Right ventricle myocardium inferior (tissue), 1 donor: ENCODE measurements around the gene JOSD1. TPM values are rescaled to one million over a fixed set of nuclear protein-coding genes. Genes with fewer than 3 reads are reported as not detected.

Experiments
- ATAC-seq: fragments of 200-7000 bp; cut with Tn5 transposase; one replicate; pipeline ENCODE4 v1.9.1; 2020; ENCODE audit warnings: mild to moderate bottlenecking, moderate library complexity
- DNase-seq: peaks from one replicate; pipeline ENCODE4 v3.0.0; 2021; ENCODE audit errors: missing footprints
- intact Hi-C: fragments of 100-400 bp; cut with DNase I; formaldehyde crosslinking; loops from one replicate; pipeline ENCODE4 v1.11.0; 2022
- total RNA-seq: library from RNA; stranded (reverse); fragmentation: NEBNext Ultra II Directional; extraction: Animal tissue kit (Norgen Biotek cat#: 25700); gene quantifications from one replicate; pipeline ENCODE4 v1.2.1, GENCODE V29; 2021
- donor health status: DM: no; HTN: yes; CAD: no; lungs with severe emphysema.

JOSD1 gene
- total RNA-seq, 1 donor from 2014 or later, result 17.5 TPM

- DNase-seq (no peak), ATAC-seq (no peak)
- intact Hi-C loops, result no loop called here
Observed at GRCh38 chr22:38717244-38717643, 16.5 kb upstream of the JOSD1 start.

GRCh38 chr22:38716826-38717225 lies 16.1 kb upstream of the JOSD1 start:
- ATAC-seq (no peak), DNase-seq (no peak)
- intact Hi-C loops, result no loop called here

GRCh38 chr22:38716271-38716670 lies 15.5 kb upstream of the JOSD1 start:
- ATAC-seq (no peak), DNase-seq (no peak)
- intact Hi-C loops, result no loop called here

GRCh38 chr22:38715852-38716251 lies 15.1 kb upstream of the JOSD1 start:
- DNase-seq (no peak), ATAC-seq (no peak)
- intact Hi-C loops, result no loop called here

DNA sequence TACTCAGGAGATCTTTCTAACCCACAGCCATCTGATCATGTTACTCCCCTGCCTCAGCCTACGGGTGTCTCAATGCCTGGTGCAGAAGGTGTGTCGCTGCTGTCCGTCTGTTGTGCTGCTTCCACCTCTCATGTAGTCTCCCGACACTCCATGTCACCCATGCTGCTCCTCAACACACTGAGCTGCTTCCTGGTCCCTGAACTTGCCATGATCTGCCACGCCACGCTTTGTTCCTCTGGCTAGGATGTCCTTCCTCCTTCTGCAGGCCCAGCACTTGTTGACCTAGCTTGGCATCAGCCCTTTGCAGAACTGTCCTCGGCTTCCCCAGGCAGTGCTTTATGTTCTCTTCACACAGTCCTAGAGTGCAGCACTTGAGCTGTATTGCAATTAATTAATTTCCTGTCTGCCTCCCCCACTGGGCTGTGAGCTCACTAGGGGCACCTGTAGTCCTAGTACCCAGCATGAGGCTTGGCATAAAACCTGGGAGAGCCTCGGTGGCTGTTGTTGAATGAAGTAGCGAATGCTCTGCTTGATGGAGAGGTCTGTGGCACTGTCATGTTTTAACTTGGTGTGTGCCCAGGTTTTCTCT lies 14.5 kb upstream of the JOSD1 start:
- DNase-seq, result no peak
- intact Hi-C loops, result no loop called here
- ATAC-seq, result peak; percentile 49

DNA sequence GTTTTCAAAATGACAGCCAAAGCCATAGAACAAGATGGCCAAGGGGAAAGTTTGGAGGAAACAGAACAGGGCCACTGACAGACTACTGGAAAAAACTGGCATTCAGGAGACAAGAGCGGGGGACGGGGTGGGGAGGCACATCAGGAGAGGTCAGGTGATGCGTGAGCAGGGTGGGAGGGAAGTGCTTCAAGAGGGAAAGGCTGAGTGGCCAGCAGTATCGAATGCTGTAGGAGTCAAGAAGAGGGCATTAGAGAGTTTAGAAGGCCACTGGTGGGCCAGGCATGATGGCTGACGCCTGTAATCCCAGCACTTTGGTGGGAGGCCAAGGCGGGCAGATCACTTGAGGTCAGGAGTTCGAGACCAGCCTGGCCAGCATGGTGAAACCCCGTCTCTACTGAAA lies 13.2 kb upstream of the JOSD1 start:
- ATAC-seq, result no peak
- no peak for DNase-seq
- intact Hi-C loops, result no loop called here

DNA sequence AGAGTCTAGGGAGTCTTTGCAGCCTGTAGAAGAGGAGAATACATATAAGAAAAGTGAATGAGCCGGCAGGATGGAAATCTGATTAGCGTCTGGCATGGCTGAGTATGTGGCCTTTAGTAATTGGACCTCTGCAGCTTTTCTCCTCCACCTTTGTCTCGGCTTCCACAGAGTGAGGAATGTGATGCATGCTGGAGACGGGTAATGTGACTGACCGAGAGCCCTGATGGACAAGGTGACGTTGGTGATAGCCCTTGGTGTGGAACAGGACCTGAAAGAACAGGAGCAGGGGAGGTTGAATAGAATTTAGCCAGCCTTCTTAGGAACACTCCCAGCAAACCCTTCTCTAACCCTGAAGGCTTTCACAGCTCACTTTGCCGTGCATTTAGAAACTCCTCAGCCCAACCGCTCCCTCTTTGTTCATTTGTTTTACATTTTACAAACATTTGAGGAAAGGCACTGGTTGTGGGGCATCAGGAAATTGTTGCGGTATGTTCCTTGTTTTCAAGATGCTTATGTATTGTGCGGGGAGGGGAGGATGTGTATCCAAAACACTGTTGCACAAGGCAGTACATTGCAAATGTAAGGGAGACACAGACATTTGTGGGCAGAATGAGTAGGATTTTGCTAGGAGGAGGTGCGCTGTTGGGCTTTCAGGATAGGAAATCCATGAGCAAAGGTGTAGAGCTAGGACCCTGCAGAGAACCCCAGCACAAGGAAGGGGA lies 11.9 kb upstream of the JOSD1 start:
- DNase-seq (no peak), ATAC-seq (no peak)
- intact Hi-C loops, result no loop called here

- ATAC-seq (no peak), DNase-seq (no peak)
- intact Hi-C loops, result no loop called here
Observed at GRCh38 chr22:38710866-38711265, 10.1 kb upstream of the JOSD1 start.

GRCh38 chr22:38710351-38710750 lies 9.6 kb upstream of the JOSD1 start:
- intact Hi-C loops, result no loop called here
- ATAC-seq (no peak), DNase-seq (no peak)

DNA sequence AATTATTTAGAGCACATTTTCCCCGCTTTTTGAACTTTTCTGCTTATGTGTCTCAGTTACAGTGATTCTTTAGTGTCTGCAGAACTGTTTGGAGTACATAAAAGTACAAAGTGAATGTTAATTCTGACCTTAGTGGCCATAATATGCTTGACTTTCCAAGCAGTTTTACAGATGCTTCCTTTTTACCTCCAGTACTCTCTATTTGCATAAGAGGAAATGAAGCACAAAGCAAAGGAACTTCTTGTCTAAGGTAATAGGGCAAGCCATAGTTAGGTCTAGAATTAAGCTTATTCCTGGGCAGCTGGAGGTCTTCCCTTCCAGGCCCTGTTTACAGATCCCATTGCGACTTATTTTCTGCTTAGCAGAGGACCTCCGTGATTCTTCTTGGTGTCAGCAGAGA lies 8.6 kb upstream of the JOSD1 start:
- no peak for DNase-seq
- intact Hi-C loops, result no loop called here
- no peak for ATAC-seq

- no peak for ATAC-seq
- DNase-seq, result no peak
- intact Hi-C loops, result loop anchor here (2.0 kb wide), 1 partner anchor 47 kb away; the partner anchor contains the start of gene SUN2
Observed at GRCh38 chr22:38707984-38708383, 7.2 kb upstream of the JOSD1 start.

- ATAC-seq, result no peak
- intact Hi-C loops, result loop anchor here (2.0 kb wide), 1 partner anchor 47 kb away; the partner anchor contains the start of gene SUN2
Observed at GRCh38 chr22:38707346-38707745, 6.6 kb upstream of the JOSD1 start.

DNA sequence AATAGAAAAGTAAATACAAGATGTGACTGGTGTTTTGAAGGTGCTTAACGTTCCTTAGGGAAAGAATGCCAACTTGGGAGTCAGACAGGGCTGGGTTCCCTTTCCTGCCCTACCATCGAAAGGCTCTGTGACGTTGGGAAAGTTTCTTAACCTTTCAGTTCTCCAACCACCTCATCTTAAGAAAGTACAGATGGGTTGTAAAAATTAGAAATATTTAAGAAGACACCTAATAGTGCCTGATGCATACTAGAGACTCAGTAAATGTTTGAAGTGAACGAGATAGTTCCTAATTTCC lies 6.1 kb upstream of the JOSD1 start:
- intact Hi-C loops, result loop anchor here (2.0 kb wide), 1 partner anchor 48 kb away; the partner anchor contains the start of gene SUN2
- ATAC-seq, result no peak
- DNase-seq, result no peak

More at GRCh38 chr22:38707346-38707745, 6.6 kb upstream of the JOSD1 start:
- DNase-seq, result no peak

DNA sequence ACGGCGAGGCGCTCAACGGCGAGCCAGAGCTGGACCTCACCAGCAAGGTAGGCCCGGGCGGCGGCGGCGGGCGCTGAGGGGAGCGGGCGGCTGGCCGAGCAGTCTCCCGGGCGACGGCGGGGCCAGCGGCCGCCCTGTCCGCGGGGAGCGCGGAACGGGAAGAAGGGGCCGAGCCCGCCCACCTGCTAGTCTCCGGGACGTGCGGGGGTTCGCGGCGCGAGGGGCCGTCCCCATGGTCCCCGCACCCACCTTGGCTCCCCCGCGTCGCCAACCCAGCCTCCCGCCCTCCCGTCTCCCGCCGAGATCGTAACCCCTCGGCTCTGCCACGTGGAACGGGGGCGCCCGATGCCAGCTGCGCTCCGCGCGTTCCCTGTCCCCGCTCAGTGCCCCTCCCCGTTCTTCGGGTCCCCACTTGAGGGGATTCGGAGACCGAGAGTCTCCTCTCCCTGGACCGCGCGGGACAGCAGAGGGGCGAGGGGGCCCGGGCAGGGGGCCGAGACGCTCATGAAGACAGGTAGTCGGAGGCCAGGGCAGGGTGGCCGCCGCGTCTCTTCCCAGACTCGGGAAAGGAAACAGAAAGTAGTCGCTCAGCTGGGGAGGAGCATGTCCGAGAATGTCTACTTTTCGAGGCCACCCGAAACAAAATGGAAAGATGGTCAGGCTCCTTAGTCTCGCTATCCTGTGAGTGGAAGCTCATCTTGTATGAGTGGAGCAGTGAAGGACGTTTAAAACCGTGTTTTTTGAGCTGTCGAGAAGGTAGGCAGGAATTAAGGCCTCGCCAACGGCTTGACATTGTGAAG lies 5.6 kb upstream of the JOSD1 start:
- intact Hi-C loops, result loop anchor here (2.0 kb wide), 1 partner anchor 48 kb away; the partner anchor contains the start of gene SUN2
- ATAC-seq (peak; percentile 8), DNase-seq (peak; percentile 76)

- intact Hi-C loops, result loop anchor here (2.0 kb wide), 1 partner anchor 49 kb away; the partner anchor contains the start of gene SUN2
- DNase-seq (peak; percentile 99), ATAC-seq (peak; percentile 94)
Observed at GRCh38 chr22:38705235-38706100, 4.7 kb upstream of the JOSD1 start, which contains the start of gene GTPBP1. Gene GTPBP1, plus strand, starts transcription at chr22:38705944. Its CDS starts 12 bp downstream, at chr22:38705956.

GRCh38 chr22:38704654-38705234 lies 4.0 kb upstream of the JOSD1 start:
- DNase-seq (no peak), ATAC-seq (no peak)
- intact Hi-C loops, result no loop called here

- intact Hi-C loops, result no loop called here
- ATAC-seq (peak; percentile 38), DNase-seq (peak; percentile 91)
Observed at GRCh38 chr22:38700270-38700788, 414 bp downstream of the JOSD1 start.

DNA sequence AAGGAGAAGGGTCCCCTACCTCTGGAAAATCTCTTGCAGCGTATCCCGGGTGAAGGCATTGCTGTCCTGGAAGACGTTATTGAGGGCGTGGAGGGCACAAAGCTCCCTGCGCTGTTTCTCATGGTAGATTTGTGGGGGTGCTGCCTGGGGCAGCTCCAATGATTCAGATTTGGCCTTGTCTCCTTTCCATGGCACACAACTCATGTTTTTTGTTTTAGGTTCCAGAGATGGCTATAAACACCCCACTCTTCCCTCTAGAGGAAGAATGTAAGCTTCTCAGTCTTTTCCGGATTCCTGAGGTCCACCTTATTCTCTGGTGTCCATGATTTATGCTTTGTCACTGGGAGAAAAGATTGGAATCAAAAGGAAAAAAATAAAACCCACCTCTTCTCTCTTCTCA lies 959 bp downstream of the JOSD1 start:
- ATAC-seq, result no peak
- no peak for DNase-seq
- intact Hi-C loops, result no loop called here
